K562 (cell line): ENCODE data around the gene POLR3A. TPM values are rescaled to one million over a fixed set of nuclear protein-coding genes. Genes with fewer than 3 reads are reported as not detected.
A peak's percentile ranks its signal among the peaks of the same experiment; 100 is the strongest.

Experiments used
- ATAC-seq: fragments of 200-7000 bp; cut with Tn5 transposase; 3 replicates; pipeline ENCODE4 v1.9.1; 2020; ENCODE audit warnings: moderate library complexity
- BruUV-seq: library from RNA; stranded (reverse); fragments of 400-500 nt; replicated peaks from 2 replicates; lab custom pipeline; 2021; lab: Mats Ljungman, UMichigan
- CTCF ChIA-PET: fragments of 300-600 bp; formaldehyde crosslinking; extraction: SDS; loops from one replicate; lab custom pipeline; 2021; ENCODE audit warnings: low intra/inter-chr PET ratio; lab: Yijun Ruan, JAX
- POLR2A ChIA-PET: fragments of 300-600, 350-650 bp; sonication (Branson Sonifier 250); formaldehyde crosslinking; extraction: SDS; loops from one replicate; lab custom pipeline; 2021; ENCODE audit warnings: antibody characterized with exemption, inconsistent platforms; lab: Yijun Ruan, JAX
- DNase-seq, 4 experiments: peaks; one replicate each; pipeline versions ENCODE4 v3.0.0 to v3.0.0-alpha.2; 2011 to 2018; ENCODE audit warnings: low spot score in 3 of 4, mixed read lengths in 3 of 4; ENCODE audit errors: extremely low read depth in 1 of 4
- FAIRE-seq: peaks from 2 replicates; lab custom pipeline; 2011; peaks lifted over from hg19 to GRCh38; lab: Jason Lieb, UNC
- H2AFZ ChIP-seq: 2 replicates; pipeline ENCODE4 v1.6.0; 2011; ENCODE audit warnings: low read depth, low read length, control low read depth, inconsistent platforms
- H3K27ac ChIP-seq: fragments of 200-600 bp; 3 replicates; pipeline ENCODE4 v1.8.0; 2011; ENCODE audit warnings: low read depth, mild to moderate bottlenecking, control low read depth, inconsistent platforms, low read length, moderate library complexity, mixed read lengths; ENCODE audit errors: extremely low read depth
- H3K27me3 ChIP-seq, 2 experiments: fragments of 300-600 bp in 1 of 2; 2 replicates in 1 of 2; 3 replicates in 1 of 2; pipeline versions ENCODE4 v1.6.0 to v1.8.0; 2011; ENCODE audit warnings: inconsistent platforms in 2 of 2, low read length in 2 of 2, mild to moderate bottlenecking in 1 of 2, mixed read lengths in 1 of 2, moderate library complexity in 1 of 2; ENCODE audit not compliant: control insufficient read depth in 2 of 2, insufficient read depth in 2 of 2
- H3K36me3 ChIP-seq: fragments of 300-600 bp; 3 replicates; pipeline ENCODE4 v1.8.0; 2011; ENCODE audit warnings: mild to moderate bottlenecking, low read length, inconsistent platforms; ENCODE audit not compliant: control insufficient read depth, insufficient read depth
- H3K4me1 ChIP-seq, 2 experiments: fragments of 200-600 bp in 1 of 2; replicated peaks in 1 of 2; 2 replicates in 1 of 2; 3 replicates in 1 of 2; pipeline versions ENCODE4 v1.5.1 to v1.8.0; 2011; ENCODE audit warnings: inconsistent platforms in 2 of 2, low read length in 2 of 2, mild to moderate bottlenecking in 1 of 2, mixed read lengths in 1 of 2, moderate library complexity in 1 of 2; ENCODE audit not compliant: control insufficient read depth in 2 of 2, insufficient read depth in 2 of 2
- H3K4me2 ChIP-seq: 2 replicates; pipeline ENCODE4 v1.6.1; 2011; ENCODE audit warnings: low read length, control low read depth, inconsistent platforms, mixed read lengths; ENCODE audit not compliant: insufficient read depth
- H3K4me3 ChIP-seq: fragments of 200-600 bp; sonication (generic), shearing (Covaris generic); 2 replicates; pipeline ENCODE4 v1.5.1; 2016; ENCODE audit warnings: control low read depth, inconsistent platforms
- H3K79me2 ChIP-seq: fragments of 200-600 bp; 3 replicates; pipeline ENCODE4 v1.8.0; 2011; ENCODE audit warnings: low read length, inconsistent platforms; ENCODE audit not compliant: control insufficient read depth, insufficient read depth
- H3K9ac ChIP-seq, 2 experiments: 2 replicates each; pipeline versions ENCODE4 v1.6.0 to v1.6.1; 2011; ENCODE audit warnings: low read depth in 2 of 2, low read length in 2 of 2, control low read depth in 1 of 2, inconsistent platforms in 1 of 2, mild to moderate bottlenecking in 1 of 2, mixed read lengths in 1 of 2; ENCODE audit not compliant: insufficient read depth in 1 of 2
- H3K9me1 ChIP-seq: one replicate; pipeline ENCODE4 v1.6.0; 2011; ENCODE audit warnings: inconsistent platforms, mild to moderate bottlenecking, low read length, moderate library complexity; ENCODE audit not compliant: control insufficient read depth, insufficient read depth
- H3K9me3 ChIP-seq: replicated peaks from 2 replicates; pipeline ENCODE4 v1.5.1; 2011; ENCODE audit warnings: low read depth, low read length, inconsistent platforms; ENCODE audit not compliant: control insufficient read depth, insufficient read depth
- H4K20me1 ChIP-seq: replicated peaks from 2 replicates; pipeline ENCODE4 v1.6.1; 2011; ENCODE audit warnings: low read length, inconsistent platforms, mixed read lengths; ENCODE audit not compliant: control insufficient read depth, insufficient read depth
- BCOR ChIP-seq: fragments of 450-650 bp; IDR thresholded peaks from 2 replicates; pipeline ENCODE4 v1.6.1; 2016
- CBX5 ChIP-seq: IDR thresholded peaks from 2 replicates; pipeline ENCODE4 v1.6.1; 2014; ENCODE audit warnings: low read depth, borderline replicate concordance
- CTCF ChIP-seq, 3 experiments: IDR thresholded peaks in 2 of 3; conservative IDR thresholded peaks in 1 of 3; 2 replicates each; pipeline ENCODE4 v1.5.1; 2011 to 2012; ENCODE audit warnings: low read length in 3 of 3, mild to moderate bottlenecking in 3 of 3, control low read depth in 2 of 3, improper control_type of control experiment in 1 of 3, inconsistent platforms in 1 of 3, low read depth in 1 of 3, mixed read lengths in 1 of 3, moderate library complexity in 1 of 3; ENCODE audit not compliant: insufficient read depth in 2 of 3
- SIN3A ChIP-seq, 2 experiments: fragments of 150-350 bp in 1 of 2; IDR thresholded peaks; 2 replicates each; pipeline ENCODE4 v1.6.1; 2011 to 2016; ENCODE audit warnings: borderline replicate concordance in 2 of 2, low read depth in 2 of 2, low read length in 2 of 2, mild to moderate bottlenecking in 2 of 2, moderate library complexity in 2 of 2; ENCODE audit not compliant: control insufficient read depth in 1 of 2
- SMARCE1 ChIP-seq: fragments of 450-650 bp; IDR thresholded peaks from 2 replicates; pipeline ENCODE4 v1.7.1; 2016; ENCODE audit warnings: mild to moderate bottlenecking
- SNAPC5 ChIP-seq: fragments of 250-450 bp; sonication (Bioruptor Pico); IDR thresholded peaks from 2 replicates; pipeline ENCODE4 v1.8.0; 2021; ENCODE audit warnings: moderate library complexity, mild to moderate bottlenecking, inconsistent platforms
- SUPT5H ChIP-seq: fragments of 450-650 bp; IDR thresholded peaks from 2 replicates; pipeline ENCODE4 v1.6.1; 2016
- TCF3 ChIP-seq: sonication (generic); formaldehyde crosslinking; IDR thresholded peaks from 2 replicates; pipeline ENCODE4 v1.4.0; 2020; ENCODE audit warnings: mild to moderate bottlenecking, missing genetic modification reagents
- TGIF2 ChIP-seq: sonication (generic); formaldehyde crosslinking; IDR thresholded peaks from 2 replicates; pipeline ENCODE4 v1.8.1; 2022; ENCODE audit warnings: mild to moderate bottlenecking, missing genetic modification reagents, moderate library complexity
- ZNF146 ChIP-seq: IDR thresholded peaks from one replicate; pipeline ENCODE4 v1.6.1; 2018; ENCODE audit warnings: missing compliant biosample characterization; ENCODE audit not compliant: unreplicated experiment
- ZNF408 ChIP-seq: fragments of 250-450 bp; sonication (Bioruptor Pico); IDR thresholded peaks from 2 replicates; pipeline ENCODE4 v1.4.0; 2020; ENCODE audit warnings: low read depth, mild to moderate bottlenecking, moderate library complexity
- ZNF41 ChIP-seq: fragments of 250-450 bp; sonication (Bioruptor Pico); conservative IDR thresholded peaks from 2 replicates; pipeline ENCODE4 v1.4.0; 2020; ENCODE audit warnings: mild to moderate bottlenecking
- WGBS: fragments of 100-300 bp; shearing (Covaris generic); methylation state at CpG from one replicate; pipeline ENCODE4 v1.1.6; 2016; ENCODE audit warnings: low coverage, mixed read lengths; ENCODE audit not compliant: insufficient coverage; ENCODE audit errors: missing lambda C conversion rate; 5-methylcytosine and 5-hydroxymethylcytosine counted together
- in situ Hi-C: fragments of 300-500 bp; cut with MboI; formaldehyde crosslinking; loops from 4 replicates; pipeline ENCODE4 v1.15.0; 2018; ENCODE audit warnings: inconsistent platforms, mixed read lengths
- intact Hi-C: fragments of 100-400 bp; cut with micrococcal nuclease; formaldehyde crosslinking; loops from 2 replicates; pipeline ENCODE4 v1.14.2; 2022
- polyA plus RNA-seq, 8 experiments: library from polyadenylated mRNA; depleted of rRNA in 4 of 8; stranded (reverse) in 5 of 8; unstranded in 3 of 8; fragments of >200 nt; fragmentation: Nextera tagmentation in 2 of 8; fragmentation: Illumina TruSeq in 1 of 8; extraction: Ambion mirVana in 2 of 8; extraction: Trizol in 1 of 8; gene quantifications; 2 replicates each; pipeline versions ENCODE4 v1.2.1 to v1.2.3, GENCODE V29; 2011 to 2014; ENCODE audit warnings: inconsistent platforms in 1 of 8, missing spikeins in 1 of 8
- total RNA-seq, 7 experiments: library from RNA; depleted of rRNA in 6 of 7; stranded (reverse); fragments of >200 nt in 6 of 7; fragmentation: Illumina TruSeq in 2 of 7; extraction: Trizol in 2 of 7; gene quantifications; 2 replicates each; pipeline versions ENCODE4 v1.2.1 to v1.2.3, GENCODE V29; 2011 to 2021; ENCODE audit warnings: low replicate concordance in 1 of 7
- TF ChIP-seq, protein P1 (sequence below): sonication (generic); formaldehyde crosslinking; IDR thresholded peaks from 2 replicates; pipeline ENCODE4 v1.8.0; 2022; ENCODE audit warnings: missing genetic modification reagents, mild to moderate bottlenecking, borderline replicate concordance

POLR3A gene
- total and polyA plus RNA-seq, 9 of the 15 experiments (the other 6 are each of a cell fraction or from before 2014, with no cell fraction given): 14.9 to 37.0 (median 26.7) TPM

GRCh38 chr10:77961668-77962067, 67.6 kb downstream of the POLR3A start:
- WGBS: 58% methylated on average over 6 of the region's 6 CpGs

DNA sequence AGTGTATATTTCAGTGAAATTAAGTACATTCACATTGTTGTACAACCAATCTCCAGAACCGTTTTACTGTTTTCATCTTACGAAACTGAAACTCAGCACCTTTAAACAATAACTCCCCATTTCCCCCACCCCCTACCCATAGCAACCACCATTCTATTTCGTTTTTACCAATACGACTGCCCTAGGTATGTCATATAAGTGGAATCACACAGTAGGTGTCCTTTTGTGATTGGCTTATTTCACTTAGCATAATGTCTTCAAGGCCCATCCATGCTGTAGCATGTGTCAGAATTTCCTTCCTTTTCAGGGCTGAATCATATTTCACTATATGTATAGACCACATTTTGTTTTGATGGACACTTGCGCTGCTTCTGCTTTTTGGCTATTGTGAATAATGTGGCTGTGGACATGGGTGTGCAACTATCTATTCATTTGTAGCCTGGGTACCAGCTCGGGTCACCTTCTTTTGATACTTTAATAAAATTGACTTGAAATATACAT, 68.4 kb downstream of the POLR3A start:
- Histone ChIP-seq H3K9me1 (no peaks in the 10 kb centered on the region), H3K36me3 (no peaks in the 10 kb centered on the region), H3K27ac (no peak overlapping the region), H3K27me3 (no peaks in the 10 kb centered on the region)
- in situ Hi-C loops: no loop called here
- WGBS: 53% methylated on average over 6 of the region's 6 CpGs
- TF ChIP-seq SMARCE1: no peak
- TF ChIP-seq CTCF (IDR thresholded peaks at IDR 0.05 in 2 of 3, conservative IDR thresholded peaks at IDR 0.05 in 1 of 3; ENCODE audit: insufficient read depth in 2 of 3, low read depth in 1 of 3, low read length in 3 of 3): no peak
- no peak for TF ChIP-seq TCF3
- TF ChIP-seq BCOR: 0 out of 2 replicates have a peak, but pooled peaks have one; percentile 7
- no peak for TF ChIP-seq SUPT5H
- no peak for TF ChIP-seq ZNF41 (CRISPR knock-in tag)
- no peak for TF ChIP-seq SNAPC5 (CRISPR knock-in tag)
- no peak for TF ChIP-seq SIN3A (IDR thresholded peaks at IDR 0.05; ENCODE audit: borderline replicate concordance in 2 of 2, control insufficient read depth in 1 of 2, low read depth in 2 of 2, low read length in 2 of 2)
- no peak for TF ChIP-seq TGIF2
- TF ChIP-seq ZNF146 (CRISPR knock-in tag): peak; percentile 78
- TF ChIP-seq, all 486 proteins: peak for 2
- intact Hi-C loops: no loop called here
- no peak overlapping the region for H2AFZ ChIP-seq
- ChIA-PET POLR2A (interaction anchor here (0.6 kb wide), 1 partner anchor 25 kb away, joined by 3 read pairs; no protein-coding TSS in a partner anchor), CTCF (no interaction called here)
- no peak overlapping the region for H3K9ac ChIP-seq
- ATAC-seq: no peak
- peaks cover 6% of the 10 kb centered on the region for H3K9me3 ChIP-seq
- no peak overlapping the region for H3K4me3 ChIP-seq
- H3K4me2 ChIP-seq: no peak overlapping the region
- no TSS peak for BruUV-seq
- H4K20me1 ChIP-seq: no peaks in the 10 kb centered on the region
- H3K79me2 ChIP-seq: no peaks in the 10 kb centered on the region
- no peak for DNase-seq
- no peak for FAIRE-seq
- H3K4me1 ChIP-seq: no peaks in the 10 kb centered on the region; a peak in 1 of 5 replicates

More at GRCh38 chr10:77961668-77962067, 67.6 kb downstream of the POLR3A start:
- Histone ChIP-seq H3K9me1 (no peaks in the 10 kb centered on the region), H3K36me3 (no peaks in the 10 kb centered on the region), H3K27me3 (no peaks in the 10 kb centered on the region), H4K20me1 (no peaks in the 10 kb centered on the region)
- DNase-seq: no peak
- no peak for FAIRE-seq
- POLR2A ChIA-PET: interaction anchor here (0.6 kb wide), 1 partner anchor 25 kb away, joined by 3 read pairs; no protein-coding TSS in a partner anchor
- TF ChIP-seq, protein P1, sequence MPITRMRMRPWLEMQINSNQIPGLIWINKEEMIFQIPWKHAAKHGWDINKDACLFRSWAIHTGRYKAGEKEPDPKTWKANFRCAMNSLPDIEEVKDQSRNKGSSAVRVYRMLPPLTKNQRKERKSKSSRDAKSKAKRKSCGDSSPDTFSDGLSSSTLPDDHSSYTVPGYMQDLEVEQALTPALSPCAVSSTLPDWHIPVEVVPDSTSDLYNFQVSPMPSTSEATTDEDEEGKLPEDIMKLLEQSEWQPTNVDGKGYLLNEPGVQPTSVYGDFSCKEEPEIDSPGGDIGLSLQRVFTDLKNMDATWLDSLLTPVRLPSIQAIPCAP (CRISPR knock-in tag): no peak
- TF ChIP-seq ZNF408: no peak
- TF ChIP-seq CBX5: no peak
- TF ChIP-seq, all 486 proteins: peak for 0
- Histone ChIP-seq H3K4me2 (no peak overlapping the region), H3K27ac (no peak overlapping the region), H3K79me2 (no peaks in the 10 kb centered on the region), H2AFZ (no peak overlapping the region), H3K9ac (no peak overlapping the region), H3K4me1 (no peaks in the 10 kb centered on the region; a peak in 1 of 5 replicates), H3K9me3 (peaks cover 6% of the 10 kb centered on the region), H3K4me3 (no peak overlapping the region)
- no TSS peak for BruUV-seq
- in situ Hi-C loops: no loop called here
- ATAC-seq: no peak
- CTCF ChIA-PET: no interaction called here
- intact Hi-C loops: no loop called here
